HUES6 (cell line): ENCODE measurements around the gene OR2T4.

Experiments used
- H3K27ac ChIP-seq: 2 replicates; pipeline ENCODE4 v1.7.0; 2013; ENCODE audit warnings: low read depth, mild to moderate bottlenecking, low read length, inconsistent platforms
- H3K27me3 ChIP-seq: 2 replicates; pipeline ENCODE4 v1.6.1; 2013; ENCODE audit warnings: low read length; ENCODE audit not compliant: control insufficient read depth, insufficient read depth
- H3K36me3 ChIP-seq: 2 replicates; pipeline ENCODE4 v1.6.1; 2013; ENCODE audit warnings: low read length; ENCODE audit not compliant: control insufficient read depth, insufficient read depth
- H3K4me1 ChIP-seq: 2 replicates; pipeline ENCODE4 v1.6.1; 2013; ENCODE audit warnings: low read length; ENCODE audit not compliant: control insufficient read depth, insufficient read depth
- H3K4me3 ChIP-seq: 2 replicates; pipeline ENCODE4 v1.5.1; 2013; ENCODE audit warnings: low read depth, low read length
- H3K9ac ChIP-seq: one replicate; pipeline ENCODE4 v1.6.1; 2013; ENCODE audit warnings: mild to moderate bottlenecking, low read length
- H3K9me3 ChIP-seq: 2 replicates; pipeline ENCODE4 v1.6.1; 2013; ENCODE audit warnings: low read depth, low read length; ENCODE audit not compliant: control insufficient read depth, insufficient read depth

Gene OR2T4

DNA sequence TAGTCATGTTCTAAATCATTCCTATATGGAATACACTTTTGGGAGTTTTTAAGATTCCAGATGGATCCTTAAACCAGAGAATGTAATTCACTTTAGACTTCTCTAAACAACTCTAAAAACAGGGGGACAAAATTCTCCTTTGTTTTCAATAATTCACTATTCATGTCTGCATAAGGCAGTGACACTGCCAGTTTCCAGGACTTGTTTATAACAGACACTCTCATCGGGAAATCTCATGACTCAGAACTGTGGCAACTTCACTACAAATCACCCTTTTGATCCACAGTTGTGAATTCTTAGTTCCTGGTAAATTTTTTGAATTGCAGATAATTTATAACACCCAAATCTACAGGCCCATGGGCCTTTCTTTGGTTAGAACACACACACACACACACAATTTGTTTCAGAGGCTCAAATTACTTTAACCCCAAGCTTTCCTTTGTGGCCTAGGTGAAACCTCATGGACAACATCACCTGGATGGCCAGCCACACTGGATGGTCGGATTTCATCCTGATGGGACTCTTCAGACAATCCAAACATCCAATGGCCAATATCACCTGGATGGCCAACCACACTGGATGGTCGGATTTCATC is at the start of gene OR2T4:
OR2T4 (plus strand) TSS at position 545 of the 595 bp plus-strand sequence; CDS start at position 545, 0 bp downstream.
- Histone ChIP-seq H3K36me3 (no peaks in the 10 kb centered on the region), H3K4me1 (no peaks in the 10 kb centered on the region), H3K9me3 (peaks cover 52% of the 10 kb centered on the region; the same call in 1 of the 2 replicates), H3K27ac (no peak within 1 kb of the TSS), H3K4me3 (no peak within 1 kb of the TSS), H3K9ac (no peak within 1 kb of the TSS), H3K27me3 (no peaks in the 10 kb centered on the region)

DNA sequence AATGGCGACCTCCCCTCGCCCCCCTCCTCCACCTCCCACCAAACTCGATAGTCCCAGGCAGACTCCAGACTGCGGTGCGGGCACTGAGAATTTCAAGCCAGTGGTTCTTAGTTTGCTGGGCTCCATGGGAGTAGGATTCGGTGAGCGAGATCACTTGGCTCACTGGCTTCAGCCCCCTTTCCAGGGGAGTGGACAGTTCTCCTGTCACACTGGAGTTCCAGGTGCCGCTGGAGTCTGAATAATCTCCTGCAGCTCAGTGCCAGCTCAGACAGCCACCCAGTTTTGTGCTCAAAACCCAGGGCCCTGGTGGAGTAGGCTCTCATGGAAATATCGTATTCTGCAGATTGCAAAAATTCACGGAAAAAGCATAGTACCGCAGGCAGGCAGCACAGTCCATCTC is 44.7 kb upstream of the OR2T4 start:
- Histone ChIP-seq H3K27me3 (no peaks in the 10 kb centered on the region), H3K4me3 (no peak overlapping the region)

GRCh38 chr1:248324468-248324867 is 37.0 kb upstream of the OR2T4 start, which contains the start of gene OR2M7:
OR2M7 (minus strand) TSS chr1:248324568; CDS start chr1:248324568, 0 bp downstream.
- Histone ChIP-seq H3K36me3 (no peaks in the 10 kb centered on the region), H3K9ac (no peak within 1 kb of the TSS), H3K4me1 (no peaks in the 10 kb centered on the region), H3K27me3 (no peaks in the 10 kb centered on the region), H3K4me3 (no peak within 1 kb of the TSS), H3K27ac (no peak within 1 kb of the TSS), H3K9me3 (peaks cover 18% of the 10 kb centered on the region; the same call in 1 of the 2 replicates)

More for the DNA sequence above, 44.7 kb upstream of the OR2T4 start:
- no peak overlapping the region for H3K9ac ChIP-seq
- peaks cover 27% of the 10 kb centered on the region; the same call in 1 of the 2 replicates for H3K9me3 ChIP-seq
- H3K36me3 ChIP-seq, result no peaks in the 10 kb centered on the region
- no peak overlapping the region for H3K27ac ChIP-seq
- H3K4me1 ChIP-seq, result no peaks in the 10 kb centered on the region

DNA sequence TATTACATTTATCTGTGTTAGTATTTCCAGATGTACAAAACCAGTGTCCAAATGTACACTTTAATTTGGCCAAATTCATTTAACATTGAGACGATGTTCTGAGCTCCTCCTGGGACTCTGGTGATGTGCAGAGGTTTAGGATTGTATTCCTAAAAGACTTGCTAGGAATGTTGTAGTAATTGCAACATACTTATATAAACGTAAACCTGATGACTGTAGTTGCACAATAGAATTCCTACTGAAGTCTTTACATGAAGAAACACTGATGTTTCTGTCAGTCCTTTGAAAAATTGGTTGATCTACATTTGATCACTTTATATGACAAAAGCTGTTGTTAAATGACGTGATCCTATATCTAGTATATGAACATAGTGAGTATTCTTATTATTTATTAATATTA is 18.0 kb upstream of the OR2T4 start:
- H3K9me3 ChIP-seq, result peaks cover 25% of the 10 kb centered on the region; the same call in 1 of the 2 replicates
- H3K27ac ChIP-seq, result no peak overlapping the region
- no peaks in the 10 kb centered on the region for H3K4me1 ChIP-seq
- H3K27me3 ChIP-seq, result no peaks in the 10 kb centered on the region
- H3K36me3 ChIP-seq, result no peaks in the 10 kb centered on the region
- H3K4me3 ChIP-seq, result no peak overlapping the region
- H3K9ac ChIP-seq, result no peak overlapping the region

- H3K4me1 ChIP-seq, result no peaks in the 10 kb centered on the region
- H3K27ac ChIP-seq, result no peak within 1 kb of the TSS
- no peak within 1 kb of the TSS for H3K4me3 ChIP-seq
- H3K27me3 ChIP-seq, result no peaks in the 10 kb centered on the region
- H3K9me3 ChIP-seq, result peaks cover 34% of the 10 kb centered on the region; the same call in 1 of the 2 replicates
- no peaks in the 10 kb centered on the region for H3K36me3 ChIP-seq
- no peak within 1 kb of the TSS for H3K9ac ChIP-seq
Observed at GRCh38 chr1:248348475-248348874, 13.0 kb upstream of the OR2T4 start, which contains the start of gene OR14C36. OR14C36 (plus strand) TSS chr1:248348775; CDS start chr1:248348775, 0 bp downstream.

GRCh38 chr1:248359415-248359814 is 2.0 kb upstream of the OR2T4 start:
- no peaks in the 10 kb centered on the region for H3K27me3 ChIP-seq
- H3K4me1 ChIP-seq, result no peaks in the 10 kb centered on the region
- H3K27ac ChIP-seq, result no peak overlapping the region
- no peak overlapping the region for H3K4me3 ChIP-seq
- H3K9ac ChIP-seq, result no peak overlapping the region
- H3K36me3 ChIP-seq, result no peaks in the 10 kb centered on the region
- peaks cover 48% of the 10 kb centered on the region; the same call in 1 of the 2 replicates for H3K9me3 ChIP-seq

- H3K9me3 ChIP-seq, result peaks cover 38% of the 10 kb centered on the region; the same call in 1 of the 2 replicates
- no peaks in the 10 kb centered on the region for H3K27me3 ChIP-seq
- no peak overlapping the region for H3K27ac ChIP-seq
Observed at GRCh38 chr1:248366609-248367008, 5.1 kb downstream of the OR2T4 start.

GRCh38 chr1:248372394-248372793 is 10.9 kb downstream of the OR2T4 start:
- Histone ChIP-seq H3K9me3 (peaks cover 43% of the 10 kb centered on the region; the same call in 1 of the 2 replicates), H3K27me3 (no peaks in the 10 kb centered on the region), H3K4me1 (no peaks in the 10 kb centered on the region), H3K27ac (no peak overlapping the region), H3K4me3 (no peak overlapping the region), H3K9ac (no peak overlapping the region), H3K36me3 (no peaks in the 10 kb centered on the region)

More at GRCh38 chr1:248366609-248367008, 5.1 kb downstream of the OR2T4 start:
- Histone ChIP-seq H3K9ac (no peak overlapping the region), H3K4me1 (no peaks in the 10 kb centered on the region), H3K36me3 (no peaks in the 10 kb centered on the region), H3K4me3 (no peak overlapping the region)

DNA sequence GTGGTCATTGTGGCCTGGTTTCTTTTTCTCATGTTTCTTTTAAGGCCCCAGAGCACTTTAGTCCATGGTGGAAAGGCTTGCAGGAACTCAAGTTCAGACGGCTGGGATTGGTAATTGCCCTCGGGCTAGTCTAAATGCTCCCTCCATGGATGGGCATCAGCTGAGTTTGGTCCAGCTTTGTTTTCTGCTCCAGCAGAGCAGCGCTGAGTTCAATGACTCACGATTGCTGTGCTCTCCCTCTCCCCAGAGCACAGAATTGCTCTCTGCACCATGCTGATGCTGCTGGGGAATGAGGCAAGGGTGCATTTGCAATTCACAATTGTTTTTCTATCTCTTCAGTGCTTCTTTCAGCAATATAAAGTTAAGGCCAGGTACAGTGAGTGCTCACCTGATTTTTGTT is 12.3 kb downstream of the OR2T4 start:
- no peak overlapping the region for H3K27ac ChIP-seq
- H3K9ac ChIP-seq, result no peak overlapping the region
- no peaks in the 10 kb centered on the region for H3K36me3 ChIP-seq
- no peaks in the 10 kb centered on the region for H3K4me1 ChIP-seq
- no peaks in the 10 kb centered on the region for H3K27me3 ChIP-seq
- H3K9me3 ChIP-seq, result peaks cover 36% of the 10 kb centered on the region; the same call in 1 of the 2 replicates
- H3K4me3 ChIP-seq, result no peak overlapping the region

GRCh38 chr1:248375446-248375845 is 14.0 kb downstream of the OR2T4 start, which contains the start of gene OR2T6:
OR2T6 (plus strand) TSS chr1:248375746; CDS start chr1:248387609, 11,863 bp downstream.
- Histone ChIP-seq H3K36me3 (no peaks in the 10 kb centered on the region), H3K9ac (no peak within 1 kb of the TSS), H3K4me1 (no peaks in the 10 kb centered on the region), H3K9me3 (peaks cover 33% of the 10 kb centered on the region; the same call in 1 of the 2 replicates), H3K27me3 (no peaks in the 10 kb centered on the region), H3K27ac (no peak within 1 kb of the TSS), H3K4me3 (no peak within 1 kb of the TSS)

- Histone ChIP-seq H3K4me3 (no peak overlapping the region), H3K36me3 (no peaks in the 10 kb centered on the region), H3K27me3 (no peaks in the 10 kb centered on the region), H3K27ac (no peak overlapping the region), H3K4me1 (no peaks in the 10 kb centered on the region), H3K9me3 (peaks cover 33% of the 10 kb centered on the region; the same call in 1 of the 2 replicates), H3K9ac (no peak overlapping the region)
Observed at GRCh38 chr1:248376916-248377315, 15.5 kb downstream of the OR2T4 start.
